OCI-LY1 (cell line): ENCODE measurements around the gene MBD6.

Experiments
- H2AFZ ChIP-seq: fragments of 200-600 bp; sonication (generic), shearing (Covaris generic); 2 replicates; pipeline ENCODE4 v1.6.0; 2014; ENCODE audit warnings: antibody characterized with exemption, mild to moderate bottlenecking, low read length
- H3F3A ChIP-seq: fragments of 200-600 bp; sonication (generic), shearing (Covaris generic); 2 replicates; pipeline ENCODE4 v1.6.0; 2014; ENCODE audit warnings: mild to moderate bottlenecking, antibody characterized with exemption, low read length, moderate library complexity; ENCODE audit not compliant: insufficient read depth
- H3K27ac ChIP-seq: fragments of 200-600 bp; sonication (generic); 2 replicates; pipeline ENCODE4 v1.5.1; 2014; ENCODE audit warnings: low read length, mixed run types, mild to moderate bottlenecking, low read depth; ENCODE audit not compliant: poor library complexity, severe bottlenecking
- H3K27me3 ChIP-seq: fragments of 200-600 bp; sonication (generic); 2 replicates; pipeline ENCODE4 v1.6.0; 2014; ENCODE audit warnings: antibody characterized with exemption, mild to moderate bottlenecking, low read length, moderate library complexity; ENCODE audit not compliant: insufficient read depth
- H3K36me3 ChIP-seq: fragments of 200-600 bp; sonication (generic); 2 replicates; pipeline ENCODE4 v1.6.1; 2014; ENCODE audit warnings: mild to moderate bottlenecking, antibody characterized with exemption, low read length, moderate library complexity, mixed read lengths; ENCODE audit not compliant: insufficient read depth
- H3K4me1 ChIP-seq: fragments of 200-600 bp; sonication (generic); 2 replicates; pipeline ENCODE4 v1.5.1; 2014; ENCODE audit warnings: mild to moderate bottlenecking, low read length, moderate library complexity; ENCODE audit not compliant: insufficient read depth, severe bottlenecking
- H3K4me2 ChIP-seq: fragments of 200-600 bp; sonication (generic), shearing (Covaris generic); 2 replicates; pipeline ENCODE4 v1.6.1; 2014; ENCODE audit warnings: low read length
- H3K4me3 ChIP-seq: fragments of 200-600 bp; sonication (generic); 2 replicates; pipeline ENCODE4 v1.5.1; 2014; ENCODE audit warnings: low read length, low read depth, mild to moderate bottlenecking, mixed read lengths; ENCODE audit not compliant: poor library complexity, severe bottlenecking
- H3K79me2 ChIP-seq: fragments of 200-600 bp; shearing (Covaris generic); 2 replicates; pipeline ENCODE4 v1.6.1; 2016; ENCODE audit warnings: mixed run types, low read length, mixed read lengths; ENCODE audit not compliant: insufficient read depth
- H3K9ac ChIP-seq: fragments of 200-600 bp; sonication (generic), shearing (Covaris generic); 2 replicates; pipeline ENCODE4 v1.6.1; 2014; ENCODE audit warnings: mild to moderate bottlenecking, low read length, mixed read lengths
- H3K9me2 ChIP-seq: fragments of 200-600 bp; sonication (generic), shearing (Covaris generic); 2 replicates; pipeline ENCODE4 v1.6.1; 2014; ENCODE audit warnings: low read depth, mild to moderate bottlenecking, low read length, mixed read lengths
- H3K9me3 ChIP-seq: fragments of 200-600 bp; shearing (Covaris generic); 2 replicates; pipeline ENCODE4 v1.6.1; 2014; ENCODE audit warnings: low read length, mixed read lengths
- H4K20me1 ChIP-seq: fragments of 200-600 bp; sonication (generic), shearing (Covaris generic); 2 replicates; pipeline ENCODE4 v1.6.0; 2016; ENCODE audit warnings: mild to moderate bottlenecking, low read length; ENCODE audit not compliant: insufficient read depth
- CTCF ChIP-seq: fragments of 200-600 bp; sonication (generic), shearing (Covaris generic); IDR thresholded peaks from 2 replicates; pipeline ENCODE4 v1.5.1; 2017; ENCODE audit warnings: mild to moderate bottlenecking, antibody characterized with exemption, low read length, moderate library complexity, mixed read lengths
- EZH2 ChIP-seq: fragments of 200-600 bp; sonication (generic), shearing (Covaris generic); IDR thresholded peaks from 2 replicates; pipeline ENCODE4 v1.8.0; 2017; ENCODE audit warnings: borderline replicate concordance, mixed run types, mild to moderate bottlenecking, antibody characterized with exemption, low read length, moderate library complexity, mixed read lengths

MBD6 gene

GRCh38 chr12:57545809-57546437 lies 23.3 kb downstream of the MBD6 start:
- Histone ChIP-seq H3K79me2 (0 out of 2 replicates have a peak, but pooled peaks cover 10% of the 10 kb centered on the region), H3K36me3 (peaks cover 27% of the 10 kb centered on the region; the same call in 1 of the 2 replicates), H3K9ac (peak overlapping the region; percentile 98), H3K27ac (peak overlapping the region; percentile 45), H3F3A (no peaks in the 10 kb centered on the region), H4K20me1 (no peaks in the 10 kb centered on the region), H2AFZ (no peak overlapping the region), H3K4me3 (peak overlapping the region; percentile 95), H3K9me3 (no peaks in the 10 kb centered on the region), H3K4me2 (peak overlapping the region; percentile 99), H3K27me3 (no peaks in the 10 kb centered on the region), H3K4me1 (peaks cover 44% of the 10 kb centered on the region), H3K9me2 (no peaks in the 10 kb centered on the region)
- no peak for TF ChIP-seq CTCF
- TF ChIP-seq EZH2 = no peak

- H3K9me2 ChIP-seq = no peaks in the 10 kb centered on the region
- no peaks in the 10 kb centered on the region for H3K9me3 ChIP-seq
- H3K27me3 ChIP-seq = no peaks in the 10 kb centered on the region
- peak within 1 kb of the TSS; percentile 99 for H3K4me2 ChIP-seq
- peaks cover 44% of the 10 kb centered on the region for H3K4me1 ChIP-seq
- H3K4me3 ChIP-seq = peak within 1 kb of the TSS; percentile 95
- TF ChIP-seq CTCF (peak; percentile 34; the same call in 1 of the 2 replicates), EZH2 (no peak)
- H3F3A ChIP-seq = no peaks in the 10 kb centered on the region
- peak within 1 kb of the TSS; percentile 99 for H2AFZ ChIP-seq
- H3K27ac ChIP-seq = peak within 1 kb of the TSS; percentile 45
- H3K9ac ChIP-seq = peak within 1 kb of the TSS; percentile 98
- H3K79me2 ChIP-seq = 0 out of 2 replicates have a peak, but pooled peaks cover 10% of the 10 kb centered on the region
- H3K36me3 ChIP-seq = peaks cover 20% of the 10 kb centered on the region; the same call in 1 of the 2 replicates
- H4K20me1 ChIP-seq = no peaks in the 10 kb centered on the region
Measured at GRCh38 chr12:57546438-57547287, 24.0 kb downstream of the MBD6 start, which contains the start of gene DCTN2. DCTN2 (minus strand) TSS chr12:57547192; CDS start chr12:57547063, 129 bp downstream.

GRCh38 chr12:57547288-57548012 lies 24.8 kb downstream of the MBD6 start:
- Histone ChIP-seq H3K9me2 (no peaks in the 10 kb centered on the region), H3K27me3 (no peaks in the 10 kb centered on the region), H3K36me3 (peaks cover 13% of the 10 kb centered on the region; the same call in 1 of the 2 replicates), H2AFZ (peak overlapping the region; percentile 99), H3K27ac (no peak overlapping the region), H3K4me3 (peak overlapping the region; percentile 95), H4K20me1 (no peaks in the 10 kb centered on the region), H3K9me3 (no peaks in the 10 kb centered on the region), H3K9ac (peak overlapping the region; percentile 98), H3K4me2 (peak overlapping the region; percentile 99), H3K79me2 (0 out of 2 replicates have a peak, but pooled peaks cover 10% of the 10 kb centered on the region), H3F3A (no peaks in the 10 kb centered on the region), H3K4me1 (peaks cover 44% of the 10 kb centered on the region)
- TF ChIP-seq CTCF (no peak), EZH2 (no peak)
